Measurements from ENCODE around the gene ITGA2.

- TF ChIP-seq CTCF (IDR thresholded peaks at IDR 0.05), result no peak
- no peak for TF ChIP-seq POLR2A (IDR thresholded peaks at IDR 0.05)
Observed at GRCh38 chr5:52996979-52997378, 7.8 kb downstream of the ITGA2 start.

Data from testis (tissue), 2 donors.